B cell (primary cell): ENCODE measurements around the gene RASA3.

ENCODE experiments used
- CTCF ChIP-seq: fragments of 200-600 bp; IDR thresholded peaks from one replicate; pipeline ENCODE4 v1.8.0; 2022; ENCODE audit warnings: antibody characterized with exemption, mild to moderate bottlenecking
- EZH2 ChIP-seq: IDR thresholded peaks from 2 replicates; pipeline ENCODE4 v1.6.1; 2012; ENCODE audit warnings: borderline replicate concordance, low read depth, mild to moderate bottlenecking, moderate library complexity, low read length; ENCODE audit not compliant: insufficient read depth, poor library complexity, severe bottlenecking

- TF ChIP-seq CTCF (no peak), EZH2 (no peak)
Measured at GRCh38 chr13:114000151-114001040, 132.0 kb downstream of the RASA3 start.
